Measurements from ENCODE around the gene PAPPA2.

GRCh38 chr1:176567190-176567794 is 104.3 kb downstream of the PAPPA2 start:
- TF ChIP-seq, protein P1, sequence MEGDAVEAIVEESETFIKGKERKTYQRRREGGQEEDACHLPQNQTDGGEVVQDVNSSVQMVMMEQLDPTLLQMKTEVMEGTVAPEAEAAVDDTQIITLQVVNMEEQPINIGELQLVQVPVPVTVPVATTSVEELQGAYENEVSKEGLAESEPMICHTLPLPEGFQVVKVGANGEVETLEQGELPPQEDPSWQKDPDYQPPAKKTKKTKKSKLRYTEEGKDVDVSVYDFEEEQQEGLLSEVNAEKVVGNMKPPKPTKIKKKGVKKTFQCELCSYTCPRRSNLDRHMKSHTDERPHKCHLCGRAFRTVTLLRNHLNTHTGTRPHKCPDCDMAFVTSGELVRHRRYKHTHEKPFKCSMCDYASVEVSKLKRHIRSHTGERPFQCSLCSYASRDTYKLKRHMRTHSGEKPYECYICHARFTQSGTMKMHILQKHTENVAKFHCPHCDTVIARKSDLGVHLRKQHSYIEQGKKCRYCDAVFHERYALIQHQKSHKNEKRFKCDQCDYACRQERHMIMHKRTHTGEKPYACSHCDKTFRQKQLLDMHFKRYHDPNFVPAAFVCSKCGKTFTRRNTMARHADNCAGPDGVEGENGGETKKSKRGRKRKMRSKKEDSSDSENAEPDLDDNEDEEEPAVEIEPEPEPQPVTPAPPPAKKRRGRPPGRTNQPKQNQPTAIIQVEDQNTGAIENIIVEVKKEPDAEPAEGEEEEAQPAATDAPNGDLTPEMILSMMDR (IDR thresholded peaks at IDR 0.05) = no peak
- no peak for TF ChIP-seq POLR2A (IDR thresholded peaks at IDR 0.05)
